ENCODE results near the gene MEOX2. TPM values are rescaled to one million over a fixed set of nuclear protein-coding genes. Genes with fewer than 3 reads are reported as not detected.

The MEOX2 gene
- total RNA-seq, 1 donor from 2014 or later, result 0.10 TPM

- Mint-ChIP-seq H3K27ac (ENCODE audit: unreplicated experiment) (no peak overlapping the region), H3K4me1 (ENCODE audit: unreplicated experiment) (no peaks in the 10 kb centered on the region), H3K27me3 (ENCODE audit: unreplicated experiment) (no peaks in the 10 kb centered on the region), H3K36me3 (ENCODE audit: low read depth, unreplicated experiment) (no peaks in the 10 kb centered on the region), H3K9me3 (ENCODE audit: unreplicated experiment) (no peaks in the 10 kb centered on the region), H3K4me3 (ENCODE audit: unreplicated experiment) (no peak overlapping the region)
- no peak for DNase-seq (ENCODE audit: low spot score)
- TF ChIP-seq CTCF (IDR thresholded peaks at IDR 0.05; ENCODE audit: unreplicated experiment), result no peak
These were observed 38.0 kb downstream of the MEOX2 start for GRCh38 chr7:15648461-15648961.

- Mint-ChIP-seq H3K4me1 (ENCODE audit: unreplicated experiment) (no peaks in the 10 kb centered on the region), H3K27ac (ENCODE audit: unreplicated experiment) (no peak overlapping the region), H3K4me3 (ENCODE audit: unreplicated experiment) (no peak overlapping the region), H3K36me3 (ENCODE audit: low read depth, unreplicated experiment) (no peaks in the 10 kb centered on the region), H3K27me3 (ENCODE audit: unreplicated experiment) (no peaks in the 10 kb centered on the region), H3K9me3 (ENCODE audit: unreplicated experiment) (no peaks in the 10 kb centered on the region)
- no peak for TF ChIP-seq CTCF (IDR thresholded peaks at IDR 0.05; ENCODE audit: unreplicated experiment)
- no peak for DNase-seq (ENCODE audit: low spot score)
These were observed 39.2 kb downstream of the MEOX2 start for GRCh38 chr7:15647309-15647708.

- Mint-ChIP-seq H3K4me1 (ENCODE audit: unreplicated experiment) (no peaks in the 10 kb centered on the region), H3K27me3 (ENCODE audit: unreplicated experiment) (no peaks in the 10 kb centered on the region), H3K4me3 (ENCODE audit: unreplicated experiment) (no peak overlapping the region), H3K9me3 (ENCODE audit: unreplicated experiment) (no peaks in the 10 kb centered on the region), H3K36me3 (ENCODE audit: low read depth, unreplicated experiment) (no peaks in the 10 kb centered on the region), H3K27ac (ENCODE audit: unreplicated experiment) (no peak overlapping the region)
- no peak for DNase-seq (ENCODE audit: low spot score)
- no peak for TF ChIP-seq CTCF (IDR thresholded peaks at IDR 0.05; ENCODE audit: unreplicated experiment)
These were observed 43.3 kb downstream of the MEOX2 start for GRCh38 chr7:15643000-15643705.

GRCh38 chr7:15628876-15629275 is 57.6 kb downstream of the MEOX2 start:
- Mint-ChIP-seq H3K27ac (ENCODE audit: unreplicated experiment) (no peak overlapping the region), H3K4me1 (ENCODE audit: unreplicated experiment) (no peaks in the 10 kb centered on the region), H3K36me3 (ENCODE audit: low read depth, unreplicated experiment) (no peaks in the 10 kb centered on the region), H3K4me3 (ENCODE audit: unreplicated experiment) (no peak overlapping the region), H3K9me3 (ENCODE audit: unreplicated experiment) (no peaks in the 10 kb centered on the region), H3K27me3 (ENCODE audit: unreplicated experiment) (no peaks in the 10 kb centered on the region)
- DNase-seq (ENCODE audit: low spot score), result no peak
- TF ChIP-seq CTCF (IDR thresholded peaks at IDR 0.05; ENCODE audit: unreplicated experiment), result no peak

GRCh38 chr7:15626041-15626440 is 60.4 kb downstream of the MEOX2 start:
- H3K27ac Mint-ChIP-seq (ENCODE audit: unreplicated experiment), result no peak overlapping the region
- no peaks in the 10 kb centered on the region for H3K27me3 Mint-ChIP-seq (ENCODE audit: unreplicated experiment)
- H3K4me3 Mint-ChIP-seq (ENCODE audit: unreplicated experiment), result no peak overlapping the region
- no peaks in the 10 kb centered on the region for H3K4me1 Mint-ChIP-seq (ENCODE audit: unreplicated experiment)
- DNase-seq (ENCODE audit: low spot score), result no peak
- no peak for TF ChIP-seq CTCF (IDR thresholded peaks at IDR 0.05; ENCODE audit: unreplicated experiment)
- H3K9me3 Mint-ChIP-seq (ENCODE audit: unreplicated experiment), result no peaks in the 10 kb centered on the region
- no peaks in the 10 kb centered on the region for H3K36me3 Mint-ChIP-seq (ENCODE audit: low read depth, unreplicated experiment)
